HEK293 (cell line): ENCODE data around the gene OSBP2.

Experiments
- CTCF ChIA-PET: fragments of 350-600 bp; formaldehyde crosslinking; extraction: SDS; loops from one replicate; lab custom pipeline; 2021; ENCODE audit warnings: antibody characterized with exemption; lab: Yijun Ruan, JAX
- POLR2A ChIA-PET: fragments of 300-600 bp; formaldehyde crosslinking; extraction: SDS; loops from one replicate; lab custom pipeline; 2020; ENCODE audit warnings: antibody characterized with exemption, inconsistent platforms; lab: Yijun Ruan, JAX
- H3K27ac ChIP-seq: fragments of 200-500 bp; sonication (Bioruptor generic); 2 replicates; pipeline ENCODE4 v1.5.1; 2014; ENCODE audit warnings: low read depth, low read length, control low read depth, inconsistent platforms; ENCODE audit errors: extremely low read depth
- H3K36me3 ChIP-seq, 2 experiments: fragments of 200-500 bp in 1 of 2; sonication (Bioruptor generic) in 1 of 2; 1 replicate in 1 of 2; 2 replicates in 1 of 2; pipeline ENCODE4 v1.5.1; 2014 to 2017; ENCODE audit warnings: inconsistent platforms in 2 of 2, low read length in 2 of 2; ENCODE audit not compliant: control insufficient read depth in 2 of 2, insufficient read depth in 1 of 2
- H3K4me1 ChIP-seq: fragments of 200-500 bp; sonication (Bioruptor generic); 2 replicates; pipeline ENCODE4 v1.5.1; 2014; ENCODE audit warnings: mild to moderate bottlenecking, low read length, inconsistent platforms; ENCODE audit not compliant: control insufficient read depth, insufficient read depth
- H3K4me3 ChIP-seq: 2 replicates; pipeline ENCODE4 v1.5.1; 2011; ENCODE audit warnings: low read depth, mild to moderate bottlenecking, control low read depth, low read length, moderate library complexity
- H3K9me3 ChIP-seq: fragments of 200-500 bp; sonication (Bioruptor generic); 2 replicates; pipeline ENCODE4 v1.5.1; 2014; ENCODE audit warnings: low read depth, low read length, inconsistent platforms; ENCODE audit not compliant: control insufficient read depth, insufficient read depth
- HOXD13 ChIP-seq: sonication (generic); formaldehyde crosslinking; IDR thresholded peaks from 2 replicates; pipeline ENCODE4 v1.8.0; 2022; ENCODE audit warnings: missing genetic modification reagents, borderline replicate concordance
- MYNN ChIP-seq: fragments of 450-650 bp; formaldehyde crosslinking; IDR thresholded peaks from 2 replicates; pipeline ENCODE4 v1.5.1; 2016; ENCODE audit warnings: missing biosample characterization, missing genetic modification characterization, borderline replicate concordance
- PRDM1 ChIP-seq: fragments of 450-650 bp; formaldehyde crosslinking; IDR thresholded peaks from 2 replicates; pipeline ENCODE4; 2016; ENCODE audit warnings: missing biosample characterization, missing genetic modification characterization
- SETDB1 ChIP-seq: IDR thresholded peaks from one replicate; pipeline ENCODE4 v1.6.1; 2017; ENCODE audit warnings: mild to moderate bottlenecking, low read length, moderate library complexity, mixed read lengths; ENCODE audit not compliant: insufficient read length
- SP3 ChIP-seq: fragments of 450-650 bp; formaldehyde crosslinking; IDR thresholded peaks from 2 replicates; pipeline ENCODE4 v1.5.1; 2016; ENCODE audit warnings: missing biosample characterization, missing genetic modification characterization
- ZBTB8A ChIP-seq: fragments of 450-650 bp; formaldehyde crosslinking; IDR thresholded peaks from 2 replicates; pipeline ENCODE4 v1.5.1; 2016; ENCODE audit warnings: missing biosample characterization, missing genetic modification characterization
- ZIC2 ChIP-seq: fragments of 450-650 bp; formaldehyde crosslinking; IDR thresholded peaks from 2 replicates; pipeline ENCODE4 v1.5.1; 2016; ENCODE audit warnings: missing biosample characterization, missing genetic modification characterization
- ZNF121 ChIP-seq: fragments of 450-650 bp; formaldehyde crosslinking; IDR thresholded peaks from 2 replicates; pipeline ENCODE4 v1.5.1; 2016; ENCODE audit warnings: missing biosample characterization, missing genetic modification characterization
- ZNF175 ChIP-seq: fragments of 450-650 bp; formaldehyde crosslinking; IDR thresholded peaks from 2 replicates; pipeline ENCODE4 v1.5.1; 2016; ENCODE audit warnings: missing biosample characterization, missing genetic modification characterization
- ZNF248 ChIP-seq: fragments of 450-650 bp; formaldehyde crosslinking; IDR thresholded peaks from 2 replicates; pipeline ENCODE4 v1.5.1; 2017; ENCODE audit warnings: missing biosample characterization, missing genetic modification characterization
- ZNF311 ChIP-seq: fragments of 450-650 bp; formaldehyde crosslinking; IDR thresholded peaks from 2 replicates; pipeline ENCODE4 v1.5.1; 2017; ENCODE audit warnings: missing biosample characterization, missing genetic modification characterization, borderline replicate concordance
- ZNF529 ChIP-seq: fragments of 450-650 bp; formaldehyde crosslinking; IDR thresholded peaks from 2 replicates; pipeline ENCODE4 v1.5.1; 2017; ENCODE audit warnings: missing genetic modification characterization, missing biosample characterization; ENCODE audit not compliant: insufficient replicate concordance
- ZNF558 ChIP-seq: fragments of 450-650 bp; formaldehyde crosslinking; IDR thresholded peaks from 2 replicates; pipeline ENCODE4 v1.5.1; 2016; ENCODE audit warnings: missing biosample characterization, missing genetic modification characterization
- ZNF596 ChIP-seq: fragments of 450-650 bp; IDR thresholded peaks from 2 replicates; pipeline ENCODE4 v1.5.0; 2018; ENCODE audit warnings: missing biosample characterization, mild to moderate bottlenecking, missing genetic modification characterization, moderate library complexity
- ZNF626 ChIP-seq: fragments of 450-650 bp; sonication (Bioruptor Pico); formaldehyde crosslinking; IDR thresholded peaks from 2 replicates; pipeline ENCODE4 v1.5.1; 2018; ENCODE audit warnings: missing biosample characterization, missing genetic modification characterization, inconsistent platforms
- ZNF654 ChIP-seq: fragments of 450-650 bp; formaldehyde crosslinking; IDR thresholded peaks from 2 replicates; pipeline ENCODE4 v1.5.1; 2016; ENCODE audit warnings: low read depth, missing biosample characterization, missing genetic modification characterization
- ZNF776 ChIP-seq: fragments of 450-650 bp; formaldehyde crosslinking; IDR thresholded peaks from 2 replicates; pipeline ENCODE4 v1.5.0; 2017; ENCODE audit warnings: missing biosample characterization, missing genetic modification characterization, borderline replicate concordance
- ZNF792 ChIP-seq: fragments of 450-650 bp; formaldehyde crosslinking; IDR thresholded peaks from 2 replicates; pipeline ENCODE4 v1.5.1; 2016; ENCODE audit warnings: missing biosample characterization, missing genetic modification characterization
- TF ChIP-seq, protein P1 (sequence below): fragments of 450-650 bp; formaldehyde crosslinking; IDR thresholded peaks from 2 replicates; pipeline ENCODE4; 2016; ENCODE audit warnings: missing biosample characterization, missing genetic modification characterization
- TF ChIP-seq, protein P2 (sequence below): fragments of 450-650 bp; formaldehyde crosslinking; IDR thresholded peaks from 2 replicates; pipeline ENCODE4 v1.5.1; 2016; ENCODE audit warnings: missing biosample characterization, missing genetic modification characterization
- TF ChIP-seq, protein P3 (sequence below): fragments of 450-650 bp; formaldehyde crosslinking; IDR thresholded peaks from 2 replicates; pipeline ENCODE4 v1.5.1; 2017; ENCODE audit warnings: missing biosample characterization, missing genetic modification characterization
- TF ChIP-seq, protein P4 (sequence below): fragments of 450-650 bp; formaldehyde crosslinking; IDR thresholded peaks from 2 replicates; pipeline ENCODE4 v1.5.1; 2016; ENCODE audit warnings: missing biosample characterization, missing genetic modification characterization
- TF ChIP-seq, protein P5 (sequence below): fragments of 450-650 bp; formaldehyde crosslinking; IDR thresholded peaks from 2 replicates; pipeline ENCODE4 v1.5.1; 2016; ENCODE audit warnings: missing biosample characterization, missing genetic modification characterization

OSBP2 gene

DNA sequence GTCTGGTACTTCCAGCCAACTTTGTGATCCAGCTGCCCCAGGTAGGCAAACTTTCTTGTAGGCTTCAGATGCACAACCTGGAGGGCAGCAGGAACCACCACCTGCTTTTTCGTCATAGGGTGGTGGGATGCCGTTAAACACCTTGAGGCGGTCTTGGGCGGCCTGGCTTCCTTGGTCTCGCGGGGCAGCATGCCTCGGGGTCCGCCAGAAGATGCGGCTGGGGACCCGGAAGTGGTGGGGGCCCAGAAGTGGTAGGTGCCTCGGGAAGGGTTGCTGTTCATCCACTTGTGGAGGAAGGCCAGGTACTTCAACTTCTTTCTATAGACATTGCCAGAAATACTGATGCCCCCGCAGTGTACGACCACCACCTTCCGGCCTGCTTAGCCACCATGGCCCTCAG is 40.3 kb upstream of the OSBP2 start (continued):
- TF ChIP-seq ZNF529 (tag by site-specific recombination) = no peak
- no peak for TF ChIP-seq ZNF654
- TF ChIP-seq MYNN (tag by site-specific recombination) = no peak
- TF ChIP-seq ZNF558 (tag by site-specific recombination) = no peak
- no peak for TF ChIP-seq SP3 (tag by site-specific recombination)
- no peak for TF ChIP-seq ZNF596
- TF ChIP-seq, protein P1, sequence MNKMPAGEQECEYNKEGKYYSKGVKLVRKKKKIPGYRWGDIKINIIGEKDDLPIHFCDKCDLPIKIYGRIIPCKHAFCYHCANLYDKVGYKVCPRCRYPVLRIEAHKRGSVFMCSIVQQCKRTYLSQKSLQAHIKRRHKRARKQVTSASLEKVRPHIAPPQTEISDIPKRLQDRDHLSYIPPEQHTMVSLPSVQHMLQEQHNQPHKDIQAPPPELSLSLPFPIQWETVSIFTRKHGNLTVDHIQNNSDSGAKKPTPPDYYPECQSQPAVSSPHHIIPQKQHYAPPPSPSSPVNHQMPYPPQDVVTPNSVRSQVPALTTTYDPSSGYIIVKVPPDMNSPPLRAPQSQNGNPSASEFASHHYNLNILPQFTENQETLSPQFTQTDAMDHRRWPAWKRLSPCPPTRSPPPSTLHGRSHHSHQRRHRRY = no peak

DNA sequence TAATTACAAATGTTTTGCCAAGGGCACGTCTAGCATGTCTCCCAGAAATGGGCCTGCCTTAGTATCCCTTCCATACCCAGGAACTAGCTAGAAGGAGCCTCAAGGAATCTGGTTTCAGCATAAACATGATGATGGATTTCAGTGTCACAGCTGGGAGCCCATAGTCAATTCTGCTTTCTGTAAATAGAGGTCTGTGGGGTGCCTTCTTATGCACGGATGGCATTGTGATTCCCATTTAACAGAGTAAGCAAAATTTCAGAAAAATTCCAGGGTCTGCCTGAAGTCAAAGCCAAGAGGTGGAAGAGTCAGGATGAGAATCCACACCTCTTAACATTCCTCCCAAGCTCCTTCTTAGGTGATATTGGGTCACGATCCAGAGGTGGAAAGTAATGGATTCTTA is 39.1 kb upstream of the OSBP2 start:
- Histone ChIP-seq H3K9me3 (no peaks in the 10 kb centered on the region), H3K4me3 (no peak overlapping the region), H3K4me1 (no peaks in the 10 kb centered on the region), H3K36me3 (no peaks in the 10 kb centered on the region; a peak in 1 of 3 replicates)
- ChIA-PET POLR2A (no interaction called here), CTCF (interaction anchor here (0.8 to 1.1 kb wide), 2 partner anchors 11 to 22 kb away, joined by 3 to 6 read pairs; no protein-coding TSS in a partner anchor)
- TF ChIP-seq ZNF626 (tag by site-specific recombination) (no peak), ZBTB8A (0 out of 2 replicates have a peak, but pooled peaks have one; percentile 14), ZIC2 (peak; percentile 75)
- TF ChIP-seq, all 188 proteins: peak for 2
- H3K27ac ChIP-seq = no peak overlapping the region

DNA sequence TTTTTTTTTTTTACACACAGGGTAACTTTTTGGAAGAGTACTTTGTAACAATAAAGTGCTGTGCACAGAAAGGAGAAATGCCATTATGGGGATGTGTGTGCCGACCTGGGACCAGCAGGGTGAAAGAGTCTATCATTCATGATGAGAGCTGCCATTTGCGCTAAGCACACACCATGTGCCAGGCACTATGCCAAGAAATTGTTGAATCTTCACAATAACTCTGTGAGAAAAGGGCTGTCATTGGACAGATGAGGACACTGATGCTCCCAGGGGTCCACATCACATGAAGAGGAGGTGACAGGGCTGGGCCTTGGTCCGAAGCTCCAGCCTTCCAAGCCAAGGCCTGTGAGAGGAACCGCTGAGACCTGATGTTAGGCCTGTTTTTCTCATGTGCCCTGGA is 32.6 kb upstream of the OSBP2 start:
- Histone ChIP-seq H3K27ac (no peak overlapping the region), H3K9me3 (no peaks in the 10 kb centered on the region)
- ChIA-PET POLR2A (no interaction called here), CTCF (interaction anchor here (0.6 to 2.2 kb wide), 3 partner anchors 28 to 312 kb away, joined by 3 to 14 read pairs (median 4); partner anchors contain the start of gene SLC35E4)
- TF ChIP-seq, protein P2, sequence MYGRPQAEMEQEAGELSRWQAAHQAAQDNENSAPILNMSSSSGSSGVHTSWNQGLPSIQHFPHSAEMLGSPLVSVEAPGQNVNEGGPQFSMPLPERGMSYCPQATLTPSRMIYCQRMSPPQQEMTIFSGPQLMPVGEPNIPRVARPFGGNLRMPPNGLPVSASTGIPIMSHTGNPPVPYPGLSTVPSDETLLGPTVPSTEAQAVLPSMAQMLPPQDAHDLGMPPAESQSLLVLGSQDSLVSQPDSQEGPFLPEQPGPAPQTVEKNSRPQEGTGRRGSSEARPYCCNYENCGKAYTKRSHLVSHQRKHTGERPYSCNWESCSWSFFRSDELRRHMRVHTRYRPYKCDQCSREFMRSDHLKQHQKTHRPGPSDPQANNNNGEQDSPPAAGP = no peak
- TF ChIP-seq ZNF121 (no peak), ZNF175 (no peak), ZNF792 (tag by site-specific recombination) (no peak), ZNF311 (tag by site-specific recombination) (no peak), ZNF248 (no peak), SETDB1 (no peak), HOXD13 (CRISPR knock-in tag) (no peak), ZNF776 (tag by site-specific recombination) (no peak), ZNF558 (tag by site-specific recombination) (no peak), PRDM1 (tag by site-specific recombination) (no peak)
- TF ChIP-seq, protein P3, sequence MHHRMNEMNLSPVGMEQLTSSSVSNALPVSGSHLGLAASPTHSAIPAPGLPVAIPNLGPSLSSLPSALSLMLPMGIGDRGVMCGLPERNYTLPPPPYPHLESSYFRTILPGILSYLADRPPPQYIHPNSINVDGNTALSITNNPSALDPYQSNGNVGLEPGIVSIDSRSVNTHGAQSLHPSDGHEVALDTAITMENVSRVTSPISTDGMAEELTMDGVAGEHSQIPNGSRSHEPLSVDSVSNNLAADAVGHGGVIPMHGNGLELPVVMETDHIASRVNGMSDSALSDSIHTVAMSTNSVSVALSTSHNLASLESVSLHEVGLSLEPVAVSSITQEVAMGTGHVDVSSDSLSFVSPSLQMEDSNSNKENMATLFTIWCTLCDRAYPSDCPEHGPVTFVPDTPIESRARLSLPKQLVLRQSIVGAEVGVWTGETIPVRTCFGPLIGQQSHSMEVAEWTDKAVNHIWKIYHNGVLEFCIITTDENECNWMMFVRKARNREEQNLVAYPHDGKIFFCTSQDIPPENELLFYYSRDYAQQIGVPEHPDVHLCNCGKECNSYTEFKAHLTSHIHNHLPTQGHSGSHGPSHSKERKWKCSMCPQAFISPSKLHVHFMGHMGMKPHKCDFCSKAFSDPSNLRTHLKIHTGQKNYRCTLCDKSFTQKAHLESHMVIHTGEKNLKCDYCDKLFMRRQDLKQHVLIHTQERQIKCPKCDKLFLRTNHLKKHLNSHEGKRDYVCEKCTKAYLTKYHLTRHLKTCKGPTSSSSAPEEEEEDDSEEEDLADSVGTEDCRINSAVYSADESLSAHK (tag by site-specific recombination) = no peak
- TF ChIP-seq, protein P4, sequence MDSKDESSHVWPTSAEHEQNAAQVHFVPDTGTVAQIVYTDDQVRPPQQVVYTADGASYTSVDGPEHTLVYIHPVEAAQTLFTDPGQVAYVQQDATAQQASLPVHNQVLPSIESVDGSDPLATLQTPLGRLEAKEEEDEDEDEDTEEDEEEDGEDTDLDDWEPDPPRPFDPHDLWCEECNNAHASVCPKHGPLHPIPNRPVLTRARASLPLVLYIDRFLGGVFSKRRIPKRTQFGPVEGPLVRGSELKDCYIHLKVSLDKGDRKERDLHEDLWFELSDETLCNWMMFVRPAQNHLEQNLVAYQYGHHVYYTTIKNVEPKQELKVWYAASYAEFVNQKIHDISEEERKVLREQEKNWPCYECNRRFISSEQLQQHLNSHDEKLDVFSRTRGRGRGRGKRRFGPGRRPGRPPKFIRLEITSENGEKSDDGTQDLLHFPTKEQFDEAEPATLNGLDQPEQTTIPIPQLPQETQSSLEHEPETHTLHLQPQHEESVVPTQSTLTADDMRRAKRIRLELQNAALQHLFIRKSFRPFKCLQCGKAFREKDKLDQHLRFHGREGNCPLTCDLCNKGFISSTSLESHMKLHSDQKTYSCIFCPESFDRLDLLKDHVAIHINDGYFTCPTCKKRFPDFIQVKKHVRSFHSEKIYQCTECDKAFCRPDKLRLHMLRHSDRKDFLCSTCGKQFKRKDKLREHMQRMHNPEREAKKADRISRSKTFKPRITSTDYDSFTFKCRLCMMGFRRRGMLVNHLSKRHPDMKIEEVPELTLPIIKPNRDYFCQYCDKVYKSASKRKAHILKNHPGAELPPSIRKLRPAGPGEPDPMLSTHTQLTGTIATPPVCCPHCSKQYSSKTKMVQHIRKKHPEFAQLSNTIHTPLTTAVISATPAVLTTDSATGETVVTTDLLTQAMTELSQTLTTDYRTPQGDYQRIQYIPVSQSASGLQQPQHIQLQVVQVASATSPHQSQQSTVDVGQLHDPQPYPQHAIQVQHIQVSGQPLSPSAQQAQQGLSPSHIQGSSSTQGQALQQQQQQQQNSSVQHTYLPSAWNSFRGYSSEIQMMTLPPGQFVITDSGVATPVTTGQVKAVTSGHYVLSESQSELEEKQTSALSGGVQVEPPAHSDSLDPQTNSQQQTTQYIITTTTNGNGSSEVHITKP (tag by site-specific recombination) = no peak
- TF ChIP-seq, protein P5, sequence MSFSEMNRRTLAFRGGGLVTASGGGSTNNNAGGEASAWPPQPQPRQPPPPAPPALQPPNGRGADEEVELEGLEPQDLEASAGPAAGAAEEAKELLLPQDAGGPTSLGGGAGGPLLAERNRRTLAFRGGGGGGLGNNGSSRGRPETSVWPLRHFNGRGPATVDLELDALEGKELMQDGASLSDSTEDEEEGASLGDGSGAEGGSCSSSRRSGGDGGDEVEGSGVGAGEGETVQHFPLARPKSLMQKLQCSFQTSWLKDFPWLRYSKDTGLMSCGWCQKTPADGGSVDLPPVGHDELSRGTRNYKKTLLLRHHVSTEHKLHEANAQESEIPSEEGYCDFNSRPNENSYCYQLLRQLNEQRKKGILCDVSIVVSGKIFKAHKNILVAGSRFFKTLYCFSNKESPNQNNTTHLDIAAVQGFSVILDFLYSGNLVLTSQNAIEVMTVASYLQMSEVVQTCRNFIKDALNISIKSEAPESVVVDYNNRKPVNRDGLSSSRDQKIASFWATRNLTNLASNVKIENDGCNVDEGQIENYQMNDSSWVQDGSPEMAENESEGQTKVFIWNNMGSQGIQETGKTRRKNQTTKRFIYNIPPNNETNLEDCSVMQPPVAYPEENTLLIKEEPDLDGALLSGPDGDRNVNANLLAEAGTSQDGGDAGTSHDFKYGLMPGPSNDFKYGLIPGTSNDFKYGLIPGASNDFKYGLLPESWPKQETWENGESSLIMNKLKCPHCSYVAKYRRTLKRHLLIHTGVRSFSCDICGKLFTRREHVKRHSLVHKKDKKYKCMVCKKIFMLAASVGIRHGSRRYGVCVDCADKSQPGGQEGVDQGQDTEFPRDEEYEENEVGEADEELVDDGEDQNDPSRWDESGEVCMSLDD (tag by site-specific recombination) = no peak
- TF ChIP-seq, all 188 proteins: peak for 0
- H3K4me3 ChIP-seq = no peak overlapping the region
- peaks cover 6 to 18% of the 10 kb centered on the region in 2 experiments; a peak in 2 of 3 replicates for H3K36me3 ChIP-seq
- no peaks in the 10 kb centered on the region for H3K4me1 ChIP-seq
